GM23338 (cell line): Measurements from ENCODE around the gene ANKFN1.

ENCODE experiments used
- CREB1 ChIP-seq: fragments of 250-450 bp; sonication (Bioruptor Pico); IDR thresholded peaks from 2 replicates; pipeline ENCODE4 v1.5.0; 2020; ENCODE audit warnings: low read depth, mild to moderate bottlenecking, moderate library complexity
- EZH2 ChIP-seq: fragments of 200-600 bp; sonication (generic); IDR thresholded peaks from one replicate; pipeline ENCODE4 v1.8.0; 2017; ENCODE audit warnings: antibody characterized with exemption, mild to moderate bottlenecking, low read depth; ENCODE audit not compliant: unreplicated experiment
- POLR2AphosphoS5 ChIP-seq: IDR thresholded peaks from 2 replicates; pipeline ENCODE4 v1.6.1; 2016; ENCODE audit warnings: antibody characterized with exemption, low read depth
- STAT1 ChIP-seq: IDR thresholded peaks from one replicate; pipeline ENCODE4 v1.6.1; 2016; ENCODE audit warnings: antibody characterized with exemption; ENCODE audit not compliant: unreplicated experiment
- TF ChIP-seq, protein P1 (sequence below), 2 experiments: fragments of 200-600 bp in 1 of 2; sonication (generic) in 1 of 2; conservative IDR thresholded peaks; 2 replicates each; pipeline versions ENCODE4 v1.5.1 to v1.6.1; 2016 to 2017; ENCODE audit warnings: antibody characterized with exemption in 2 of 2, low read depth in 2 of 2, mild to moderate bottlenecking in 2 of 2, moderate library complexity in 1 of 2
- TF ChIP-seq, protein P2 (sequence below): IDR thresholded peaks from 2 replicates; pipeline ENCODE4 v1.6.1; 2016; ENCODE audit warnings: antibody characterized with exemption
- TF ChIP-seq, protein P3 (sequence below): IDR thresholded peaks from one replicate; pipeline ENCODE4 v1.6.1; 2018; ENCODE audit warnings: antibody characterized with exemption; ENCODE audit not compliant: unreplicated experiment

DNA sequence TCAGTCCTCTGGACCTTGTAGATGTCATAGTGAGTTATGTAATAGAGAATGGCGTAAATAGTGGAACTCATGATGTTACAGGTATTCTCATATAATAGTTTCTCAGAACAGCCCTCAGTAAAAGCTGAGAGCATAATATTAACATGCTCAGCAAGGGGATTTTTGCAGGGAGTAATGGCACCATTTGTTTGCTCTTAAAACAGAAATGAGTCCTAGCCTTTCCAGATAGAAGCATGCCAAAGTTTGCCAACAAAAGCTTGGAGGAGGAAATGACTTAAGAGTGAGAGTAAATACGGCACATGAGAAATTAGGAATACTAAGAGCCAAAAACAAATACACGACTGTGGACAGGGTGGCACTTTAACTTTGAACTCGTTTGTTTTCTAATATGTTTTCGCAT is 198.4 kb downstream of the ANKFN1 start:
- TF ChIP-seq, protein P1, sequence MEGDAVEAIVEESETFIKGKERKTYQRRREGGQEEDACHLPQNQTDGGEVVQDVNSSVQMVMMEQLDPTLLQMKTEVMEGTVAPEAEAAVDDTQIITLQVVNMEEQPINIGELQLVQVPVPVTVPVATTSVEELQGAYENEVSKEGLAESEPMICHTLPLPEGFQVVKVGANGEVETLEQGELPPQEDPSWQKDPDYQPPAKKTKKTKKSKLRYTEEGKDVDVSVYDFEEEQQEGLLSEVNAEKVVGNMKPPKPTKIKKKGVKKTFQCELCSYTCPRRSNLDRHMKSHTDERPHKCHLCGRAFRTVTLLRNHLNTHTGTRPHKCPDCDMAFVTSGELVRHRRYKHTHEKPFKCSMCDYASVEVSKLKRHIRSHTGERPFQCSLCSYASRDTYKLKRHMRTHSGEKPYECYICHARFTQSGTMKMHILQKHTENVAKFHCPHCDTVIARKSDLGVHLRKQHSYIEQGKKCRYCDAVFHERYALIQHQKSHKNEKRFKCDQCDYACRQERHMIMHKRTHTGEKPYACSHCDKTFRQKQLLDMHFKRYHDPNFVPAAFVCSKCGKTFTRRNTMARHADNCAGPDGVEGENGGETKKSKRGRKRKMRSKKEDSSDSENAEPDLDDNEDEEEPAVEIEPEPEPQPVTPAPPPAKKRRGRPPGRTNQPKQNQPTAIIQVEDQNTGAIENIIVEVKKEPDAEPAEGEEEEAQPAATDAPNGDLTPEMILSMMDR (conservative IDR thresholded peaks at IDR 0.05; ENCODE audit: low read depth in 2 of 2): no peak
- TF ChIP-seq, protein P2, sequence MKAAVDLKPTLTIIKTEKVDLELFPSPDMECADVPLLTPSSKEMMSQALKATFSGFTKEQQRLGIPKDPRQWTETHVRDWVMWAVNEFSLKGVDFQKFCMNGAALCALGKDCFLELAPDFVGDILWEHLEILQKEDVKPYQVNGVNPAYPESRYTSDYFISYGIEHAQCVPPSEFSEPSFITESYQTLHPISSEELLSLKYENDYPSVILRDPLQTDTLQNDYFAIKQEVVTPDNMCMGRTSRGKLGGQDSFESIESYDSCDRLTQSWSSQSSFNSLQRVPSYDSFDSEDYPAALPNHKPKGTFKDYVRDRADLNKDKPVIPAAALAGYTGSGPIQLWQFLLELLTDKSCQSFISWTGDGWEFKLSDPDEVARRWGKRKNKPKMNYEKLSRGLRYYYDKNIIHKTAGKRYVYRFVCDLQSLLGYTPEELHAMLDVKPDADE: no peak
- TF ChIP-seq STAT1 (no peak), EZH2 (no peak), POLR2AphosphoS5 (no peak), CREB1 (CRISPR knock-in tag) (no peak)
- TF ChIP-seq, protein P3, sequence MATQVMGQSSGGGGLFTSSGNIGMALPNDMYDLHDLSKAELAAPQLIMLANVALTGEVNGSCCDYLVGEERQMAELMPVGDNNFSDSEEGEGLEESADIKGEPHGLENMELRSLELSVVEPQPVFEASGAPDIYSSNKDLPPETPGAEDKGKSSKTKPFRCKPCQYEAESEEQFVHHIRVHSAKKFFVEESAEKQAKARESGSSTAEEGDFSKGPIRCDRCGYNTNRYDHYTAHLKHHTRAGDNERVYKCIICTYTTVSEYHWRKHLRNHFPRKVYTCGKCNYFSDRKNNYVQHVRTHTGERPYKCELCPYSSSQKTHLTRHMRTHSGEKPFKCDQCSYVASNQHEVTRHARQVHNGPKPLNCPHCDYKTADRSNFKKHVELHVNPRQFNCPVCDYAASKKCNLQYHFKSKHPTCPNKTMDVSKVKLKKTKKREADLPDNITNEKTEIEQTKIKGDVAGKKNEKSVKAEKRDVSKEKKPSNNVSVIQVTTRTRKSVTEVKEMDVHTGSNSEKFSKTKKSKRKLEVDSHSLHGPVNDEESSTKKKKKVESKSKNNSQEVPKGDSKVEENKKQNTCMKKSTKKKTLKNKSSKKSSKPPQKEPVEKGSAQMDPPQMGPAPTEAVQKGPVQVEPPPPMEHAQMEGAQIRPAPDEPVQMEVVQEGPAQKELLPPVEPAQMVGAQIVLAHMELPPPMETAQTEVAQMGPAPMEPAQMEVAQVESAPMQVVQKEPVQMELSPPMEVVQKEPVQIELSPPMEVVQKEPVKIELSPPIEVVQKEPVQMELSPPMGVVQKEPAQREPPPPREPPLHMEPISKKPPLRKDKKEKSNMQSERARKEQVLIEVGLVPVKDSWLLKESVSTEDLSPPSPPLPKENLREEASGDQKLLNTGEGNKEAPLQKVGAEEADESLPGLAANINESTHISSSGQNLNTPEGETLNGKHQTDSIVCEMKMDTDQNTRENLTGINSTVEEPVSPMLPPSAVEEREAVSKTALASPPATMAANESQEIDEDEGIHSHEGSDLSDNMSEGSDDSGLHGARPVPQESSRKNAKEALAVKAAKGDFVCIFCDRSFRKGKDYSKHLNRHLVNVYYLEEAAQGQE: no peak
